Calu3 (cell line): ENCODE data around the gene ZNF22. TPM values are rescaled to one million over a fixed set of nuclear protein-coding genes. Genes with fewer than 3 reads are reported as not detected.
A peak's percentile ranks its signal among the peaks of the same experiment; 100 is the strongest.

Experiments
- Bru-seq: library from RNA; stranded (reverse); fragments of 400-500 nt; gene quantifications from one replicate; lab custom pipeline; 2021; lab: Mats Ljungman, UMichigan
- BruChase-seq, 2 experiments: library from RNA; stranded (reverse); fragments of 400-500 nt; gene quantifications; one replicate each; lab custom pipeline; 2021; lab: Mats Ljungman, UMichigan
- BruUV-seq: library from RNA; stranded (reverse); fragments of 400-500 nt; replicated peaks from 2 replicates; lab custom pipeline; 2021; lab: Mats Ljungman, UMichigan
- CTCF ChIA-PET: fragments of 300-600 bp; sonication (Branson Sonifier 250); formaldehyde crosslinking; loops from one replicate; lab custom pipeline; 2022; ENCODE audit warnings: antibody characterized with exemption; lab: Charles Lee
- DNase-seq: peaks from one replicate; pipeline ENCODE4 v3.0.0; 2022
- H3K27ac Mint-ChIP-seq: one replicate; pipeline ENCODE4 v1.8.0; 2022; ENCODE audit warnings: mixed read lengths; ENCODE audit not compliant: unreplicated experiment
- H3K27me3 Mint-ChIP-seq: one replicate; pipeline ENCODE4 v1.8.0; 2022; ENCODE audit warnings: mixed read lengths; ENCODE audit not compliant: unreplicated experiment
- H3K36me3 Mint-ChIP-seq: one replicate; pipeline ENCODE4 v1.8.0; 2022; ENCODE audit warnings: mild to moderate bottlenecking, moderate library complexity, mixed read lengths; ENCODE audit not compliant: insufficient read depth, unreplicated experiment
- H3K4me1 Mint-ChIP-seq: one replicate; pipeline ENCODE4 v1.8.0; 2022; ENCODE audit warnings: mild to moderate bottlenecking, low read depth, mixed read lengths; ENCODE audit not compliant: unreplicated experiment
- H3K4me3 Mint-ChIP-seq: one replicate; pipeline ENCODE4 v1.8.0; 2022; ENCODE audit warnings: mild to moderate bottlenecking, low read depth, moderate library complexity, mixed read lengths; ENCODE audit not compliant: unreplicated experiment
- H3K9me3 Mint-ChIP-seq: one replicate; pipeline ENCODE4 v1.8.0; 2022; ENCODE audit warnings: low read depth, mixed read lengths; ENCODE audit not compliant: unreplicated experiment
- intact Hi-C: fragments of 100-400 bp; cut with micrococcal nuclease; formaldehyde crosslinking; loops from one replicate; pipeline ENCODE4 v1.10.0; 2022; ENCODE audit not compliant: unreplicated experiment
- long read RNA-seq: library from polyadenylated mRNA; stranded (forward); transcript quantifications from one replicate; pipeline ENCODE4 v2.0.0, GENCODE V29; 2022
- total RNA-seq: library from RNA; stranded (reverse); gene quantifications from 2 replicates; pipeline ENCODE4 v1.2.3, GENCODE V29; 2022
- TF ChIP-seq, protein P1 (sequence below): fragments of 200-600 bp; IDR thresholded peaks from one replicate; pipeline ENCODE4 v1.8.0; 2022; ENCODE audit warnings: antibody characterized with exemption; ENCODE audit not compliant: unreplicated experiment

ZNF22 gene
- 10.8 and 11.9 TPM in 2 replicates for total RNA-seq
- Bru-seq, nascent RNA, result percentile 74 among the genes with signal in this experiment
- percentile 72 among the genes with signal in this experiment for BruChase-seq, experiment 1, labeled RNA remaining after a 6-hour chase
- percentile 91 among the genes with signal in this experiment for BruChase-seq, experiment 2, labeled RNA remaining after a 2-hour chase
- long read RNA-seq, transcript ZNF22-201 (2 exons, 2,551 nt), result major isoform, 47 of 51 reads
- long read RNA-seq, partial matches to known transcripts, result 3 of 51 reads
- long read RNA-seq, other reads (novel, unspliced or antisense), result 1 of 51 reads

DNA sequence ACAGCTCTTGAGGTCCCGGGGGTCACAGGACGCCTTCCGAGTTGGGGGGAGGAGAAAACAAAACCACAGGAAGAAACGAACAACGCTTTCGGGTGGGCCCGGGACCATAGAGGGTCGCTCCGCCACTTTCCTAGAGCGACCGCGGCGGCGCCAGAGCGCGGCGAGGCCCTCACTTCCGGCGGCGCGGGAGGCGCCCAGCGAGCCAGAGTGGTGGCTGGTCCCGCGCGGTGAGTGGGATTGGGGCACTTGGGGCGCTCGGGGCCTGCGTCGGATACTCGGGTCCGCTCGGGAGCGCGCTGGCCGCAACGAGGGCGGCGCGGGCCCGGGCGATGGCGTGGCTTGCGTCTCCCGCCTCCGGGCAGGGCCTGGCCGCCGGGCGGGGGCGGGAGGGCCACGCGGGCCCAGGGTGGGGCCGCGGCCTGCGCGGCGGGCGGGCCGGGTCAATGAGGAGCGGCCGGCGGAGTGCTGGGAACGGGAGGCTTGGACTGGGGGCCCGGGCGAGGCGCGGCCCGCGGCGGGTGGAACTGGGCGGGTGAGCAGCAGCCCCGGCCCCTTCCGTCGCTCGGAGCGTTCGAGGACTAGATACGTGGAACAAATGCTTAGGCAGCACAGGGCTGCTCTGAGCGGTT lies at the start of gene ZNF22:
TSS of gene ZNF22 (plus strand) at position 172 of the 629 bp plus-strand sequence. CDS start 2,446 bp downstream, outside the sequence.
- Mint-ChIP-seq H3K27me3 (peaks cover 13% of the 10 kb centered on the region), H3K9me3 (peaks cover 8% of the 10 kb centered on the region), H3K36me3 (peaks cover 26% of the 10 kb centered on the region), H3K4me3 (peak within 1 kb of the TSS; percentile 71), H3K27ac (peak within 1 kb of the TSS; percentile 84), H3K4me1 (peaks cover 13% of the 10 kb centered on the region)
- intact Hi-C loops, result loop anchor here (1.0 kb wide), 1 partner anchor 20 kb away; no protein-coding TSS in a partner anchor
- CTCF ChIA-PET, result interaction anchor here (1.0 to 1.5 kb wide), 4 partner anchors 19 to 68 kb away, joined by 3 to 9 read pairs (median 7); no protein-coding TSS in a partner anchor
- peak; percentile 57 for DNase-seq
- BruUV-seq, result no TSS peak
- TF ChIP-seq, protein P1, sequence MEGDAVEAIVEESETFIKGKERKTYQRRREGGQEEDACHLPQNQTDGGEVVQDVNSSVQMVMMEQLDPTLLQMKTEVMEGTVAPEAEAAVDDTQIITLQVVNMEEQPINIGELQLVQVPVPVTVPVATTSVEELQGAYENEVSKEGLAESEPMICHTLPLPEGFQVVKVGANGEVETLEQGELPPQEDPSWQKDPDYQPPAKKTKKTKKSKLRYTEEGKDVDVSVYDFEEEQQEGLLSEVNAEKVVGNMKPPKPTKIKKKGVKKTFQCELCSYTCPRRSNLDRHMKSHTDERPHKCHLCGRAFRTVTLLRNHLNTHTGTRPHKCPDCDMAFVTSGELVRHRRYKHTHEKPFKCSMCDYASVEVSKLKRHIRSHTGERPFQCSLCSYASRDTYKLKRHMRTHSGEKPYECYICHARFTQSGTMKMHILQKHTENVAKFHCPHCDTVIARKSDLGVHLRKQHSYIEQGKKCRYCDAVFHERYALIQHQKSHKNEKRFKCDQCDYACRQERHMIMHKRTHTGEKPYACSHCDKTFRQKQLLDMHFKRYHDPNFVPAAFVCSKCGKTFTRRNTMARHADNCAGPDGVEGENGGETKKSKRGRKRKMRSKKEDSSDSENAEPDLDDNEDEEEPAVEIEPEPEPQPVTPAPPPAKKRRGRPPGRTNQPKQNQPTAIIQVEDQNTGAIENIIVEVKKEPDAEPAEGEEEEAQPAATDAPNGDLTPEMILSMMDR, result no peak

DNA sequence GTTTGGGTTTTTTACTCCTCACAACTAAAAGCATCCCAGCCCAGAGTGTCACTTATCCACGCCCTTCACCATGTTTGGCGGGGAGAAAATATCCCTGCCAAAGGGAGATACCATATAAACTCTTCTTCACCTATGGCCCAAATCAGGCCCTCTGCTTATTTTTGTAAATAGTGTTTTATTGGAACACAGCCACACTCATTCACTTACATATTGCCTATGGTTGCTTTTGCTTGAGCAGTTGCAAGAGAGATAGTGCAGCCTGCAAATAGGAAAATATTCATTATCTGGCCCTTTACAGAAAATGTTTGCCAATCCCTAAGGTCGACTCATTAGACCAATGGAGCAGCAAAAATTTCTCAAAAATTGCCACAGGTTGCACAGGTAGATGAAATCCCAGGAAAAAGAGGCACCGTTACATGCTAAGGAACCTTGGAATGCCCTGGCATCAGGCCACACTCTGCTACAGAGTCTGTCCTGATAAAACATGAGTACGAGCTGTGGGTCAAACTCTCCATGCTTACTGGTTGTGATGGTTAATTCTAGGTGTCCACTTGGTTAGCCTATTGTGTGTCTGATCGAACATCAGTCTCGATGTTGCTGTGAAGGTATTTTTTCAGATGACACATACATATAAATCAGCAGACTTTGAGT lies 49.0 kb upstream of the ZNF22 start:
- no peak overlapping the region for H3K4me3 Mint-ChIP-seq
- DNase-seq, result no peak
- peaks cover 5% of the 10 kb centered on the region for H3K36me3 Mint-ChIP-seq
- H3K4me1 Mint-ChIP-seq, result peaks cover 27% of the 10 kb centered on the region
- CTCF ChIA-PET, result no interaction called here
- H3K27ac Mint-ChIP-seq, result no peak overlapping the region
- no peaks in the 10 kb centered on the region for H3K27me3 Mint-ChIP-seq
- BruUV-seq, result no TSS peak
- TF ChIP-seq, protein P1, result no peak
- H3K9me3 Mint-ChIP-seq, result no peaks in the 10 kb centered on the region
- intact Hi-C loops, result no loop called here

DNA sequence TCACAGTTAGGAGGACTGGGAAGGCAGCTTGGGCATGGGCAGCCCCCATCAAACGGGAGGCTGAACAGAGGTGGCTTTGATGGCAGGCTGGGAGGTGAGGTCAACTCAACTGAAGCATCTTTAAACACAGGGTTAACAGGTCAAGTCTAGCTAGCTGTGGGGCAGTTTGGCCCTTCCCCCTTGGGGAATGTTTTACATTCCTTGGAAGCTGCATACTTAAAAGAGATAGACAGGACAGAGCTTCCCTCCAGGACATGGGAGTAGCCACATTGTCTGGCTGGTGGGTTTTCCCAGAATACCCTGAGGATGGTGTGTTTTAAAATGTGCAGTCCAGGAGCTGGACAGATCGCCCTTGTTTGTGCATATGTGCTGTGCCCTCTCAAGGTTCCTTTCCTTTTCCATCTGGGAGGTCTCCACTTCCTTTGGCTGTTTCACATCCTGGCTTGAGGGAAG lies 47.9 kb upstream of the ZNF22 start:
- Mint-ChIP-seq H3K36me3 (peaks cover 5% of the 10 kb centered on the region), H3K4me1 (peaks cover 23% of the 10 kb centered on the region), H3K4me3 (no peak overlapping the region), H3K9me3 (no peaks in the 10 kb centered on the region), H3K27ac (no peak overlapping the region), H3K27me3 (no peaks in the 10 kb centered on the region)
- no TSS peak for BruUV-seq
- DNase-seq, result no peak
- CTCF ChIA-PET, result no interaction called here
- TF ChIP-seq, protein P1, result no peak
- intact Hi-C loops, result no loop called here

DNA sequence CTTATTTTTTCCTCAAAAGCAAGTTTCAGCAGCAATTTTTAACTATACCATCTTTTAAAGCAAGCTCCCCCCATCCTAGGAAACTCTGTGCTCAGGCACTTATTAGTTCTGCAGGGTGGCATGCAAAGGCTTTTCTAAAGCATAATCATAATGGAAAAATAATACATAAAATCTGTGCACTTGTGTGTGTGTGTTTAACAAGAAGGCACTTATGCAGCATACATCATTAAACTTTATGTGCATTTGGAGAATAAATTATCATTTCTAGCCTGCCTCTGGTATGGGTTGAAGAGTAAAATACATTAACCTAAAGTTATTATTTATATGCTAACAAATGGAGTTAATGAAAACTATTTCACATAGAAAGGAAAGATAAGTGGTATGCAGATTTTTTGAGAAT lies 46.7 kb upstream of the ZNF22 start:
- Mint-ChIP-seq H3K27ac (no peak overlapping the region), H3K4me1 (peaks cover 28% of the 10 kb centered on the region), H3K36me3 (peaks cover 15% of the 10 kb centered on the region), H3K4me3 (no peak overlapping the region), H3K9me3 (no peaks in the 10 kb centered on the region), H3K27me3 (no peaks in the 10 kb centered on the region)
- intact Hi-C loops, result no loop called here
- TF ChIP-seq, protein P1, result no peak
- DNase-seq, result no peak
- no TSS peak for BruUV-seq
- CTCF ChIA-PET, result no interaction called here
